Caco-2 (cell line): ENCODE data around the gene TRAPPC2L. TPM values are rescaled to one million over a fixed set of nuclear protein-coding genes. Genes with fewer than 3 reads are reported as not detected.

ENCODE experiments used
- BruUV-seq: library from RNA; stranded (reverse); fragments of 400-500 nt; replicated peaks from 2 replicates; lab custom pipeline; 2021; lab: Mats Ljungman, UMichigan
- CTCF ChIA-PET: fragments of 300-600 bp; sonication (Branson Sonifier 250); formaldehyde crosslinking; loops from one replicate; lab custom pipeline; 2022; ENCODE audit warnings: antibody characterized with exemption; lab: Charles Lee
- POLR2A ChIA-PET: fragments of 300-600 bp; sonication (Branson Sonifier 250); formaldehyde crosslinking; loops from one replicate; lab custom pipeline; 2022; ENCODE audit warnings: antibody characterized with exemption; lab: Charles Lee
- DNase-seq, 2 experiments: peaks; one replicate each; pipeline versions ENCODE4 v3.0.0 to v3.0.0-alpha.2; 2020 to 2022
- H3K27me3 ChIP-seq: replicated peaks from 2 replicates; pipeline ENCODE4 v1.6.0; 2011; ENCODE audit warnings: low read length; ENCODE audit not compliant: control insufficient read depth, insufficient read depth
- H3K36me3 ChIP-seq: 2 replicates; pipeline ENCODE4 v1.5.1; 2011; ENCODE audit warnings: low read length; ENCODE audit not compliant: control insufficient read depth, insufficient read depth
- H3K4me1 ChIP-seq: fragments of 250-450 bp; sonication (Bioruptor Pico); 2 replicates; pipeline ENCODE4 v1.5.1; 2020; ENCODE audit warnings: mild to moderate bottlenecking
- H3K4me3 ChIP-seq: 2 replicates; pipeline ENCODE4 v1.5.1; 2011; ENCODE audit warnings: low read depth, mild to moderate bottlenecking, control low read depth, low read length
- H3K9me3 ChIP-seq: fragments of 250-450 bp; sonication (Bioruptor Pico); 2 replicates; pipeline ENCODE4 v1.5.1; 2020; ENCODE audit warnings: mild to moderate bottlenecking, moderate library complexity
- H3K27ac Mint-ChIP-seq: one replicate; pipeline ENCODE4 v1.8.0; 2022; ENCODE audit warnings: mixed read lengths; ENCODE audit not compliant: unreplicated experiment
- H3K27me3 Mint-ChIP-seq: one replicate; pipeline ENCODE4 v1.8.0; 2022; ENCODE audit warnings: mixed read lengths; ENCODE audit not compliant: insufficient read depth, unreplicated experiment
- H3K36me3 Mint-ChIP-seq: one replicate; pipeline ENCODE4 v1.8.0; 2022; ENCODE audit warnings: mild to moderate bottlenecking, mixed read lengths; ENCODE audit not compliant: insufficient read depth, unreplicated experiment
- H3K4me1 Mint-ChIP-seq: one replicate; pipeline ENCODE4 v1.8.0; 2022; ENCODE audit warnings: low read depth, mixed read lengths; ENCODE audit not compliant: unreplicated experiment
- H3K4me3 Mint-ChIP-seq: one replicate; pipeline ENCODE4 v1.8.0; 2022; ENCODE audit warnings: mild to moderate bottlenecking, moderate library complexity, mixed read lengths; ENCODE audit not compliant: unreplicated experiment
- H3K9me3 Mint-ChIP-seq: one replicate; pipeline ENCODE4 v1.8.0; 2022; ENCODE audit warnings: mixed read lengths; ENCODE audit not compliant: unreplicated experiment
- intact Hi-C: fragments of 100-400 bp; cut with micrococcal nuclease; formaldehyde crosslinking; loops from one replicate; pipeline ENCODE4 v1.10.0; 2022; ENCODE audit not compliant: unreplicated experiment
- total RNA-seq: library from RNA; stranded (reverse); gene quantifications from 2 replicates; pipeline ENCODE4 v1.2.3, GENCODE V29; 2022
- TF ChIP-seq, protein P1 (sequence below), 2 experiments: fragments of 200-600 bp in 1 of 2; IDR thresholded peaks; 1 replicate in 1 of 2; 2 replicates in 1 of 2; pipeline versions ENCODE4 v1.5.1 to v1.8.0; 2011 to 2022; ENCODE audit warnings: antibody characterized with exemption in 1 of 2, control low read depth in 1 of 2, inconsistent platforms in 1 of 2, low read depth in 1 of 2, low read length in 1 of 2, mild to moderate bottlenecking in 1 of 2, moderate library complexity in 1 of 2; ENCODE audit not compliant: insufficient read depth in 1 of 2, severe bottlenecking in 1 of 2, unreplicated experiment in 1 of 2

The TRAPPC2L gene
- total RNA-seq, 1 experiment from 2014 or later: 179 TPM

DNA sequence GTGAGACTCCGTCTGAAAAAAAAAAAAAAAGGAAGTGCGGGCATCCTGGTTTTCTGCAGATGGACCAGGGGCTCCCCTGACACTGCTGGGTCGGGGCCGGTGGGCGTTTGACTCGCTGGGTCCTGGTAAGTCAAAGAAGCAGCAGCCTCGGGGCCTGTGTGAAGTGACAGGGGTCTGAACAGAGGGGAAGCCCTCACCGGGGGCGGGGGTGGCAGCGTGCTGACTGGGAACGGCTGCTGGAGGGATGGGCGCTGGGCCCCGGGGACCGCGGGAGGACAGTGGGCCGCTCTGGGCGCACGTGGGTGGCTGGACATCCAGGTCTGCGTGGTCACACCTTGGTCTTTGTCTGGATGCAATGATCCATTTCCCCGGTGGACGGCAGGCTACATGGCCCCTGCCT lies 8.4 kb upstream of the TRAPPC2L start:
- H3K27me3 ChIP-seq: no peaks in the 10 kb centered on the region
- CTCF ChIA-PET: no interaction called here
- no peaks in the 10 kb centered on the region for H3K4me1 ChIP-seq
- no TSS peak for BruUV-seq
- no peaks in the 10 kb centered on the region for H3K9me3 ChIP-seq
- H3K4me3 ChIP-seq: no peak overlapping the region
- H3K4me1 Mint-ChIP-seq: no peaks in the 10 kb centered on the region
- H3K27ac Mint-ChIP-seq: no peak overlapping the region
- H3K36me3 ChIP-seq: peaks cover 1% of the 10 kb centered on the region; the same call in 1 of the 2 replicates
- TF ChIP-seq, protein P1, sequence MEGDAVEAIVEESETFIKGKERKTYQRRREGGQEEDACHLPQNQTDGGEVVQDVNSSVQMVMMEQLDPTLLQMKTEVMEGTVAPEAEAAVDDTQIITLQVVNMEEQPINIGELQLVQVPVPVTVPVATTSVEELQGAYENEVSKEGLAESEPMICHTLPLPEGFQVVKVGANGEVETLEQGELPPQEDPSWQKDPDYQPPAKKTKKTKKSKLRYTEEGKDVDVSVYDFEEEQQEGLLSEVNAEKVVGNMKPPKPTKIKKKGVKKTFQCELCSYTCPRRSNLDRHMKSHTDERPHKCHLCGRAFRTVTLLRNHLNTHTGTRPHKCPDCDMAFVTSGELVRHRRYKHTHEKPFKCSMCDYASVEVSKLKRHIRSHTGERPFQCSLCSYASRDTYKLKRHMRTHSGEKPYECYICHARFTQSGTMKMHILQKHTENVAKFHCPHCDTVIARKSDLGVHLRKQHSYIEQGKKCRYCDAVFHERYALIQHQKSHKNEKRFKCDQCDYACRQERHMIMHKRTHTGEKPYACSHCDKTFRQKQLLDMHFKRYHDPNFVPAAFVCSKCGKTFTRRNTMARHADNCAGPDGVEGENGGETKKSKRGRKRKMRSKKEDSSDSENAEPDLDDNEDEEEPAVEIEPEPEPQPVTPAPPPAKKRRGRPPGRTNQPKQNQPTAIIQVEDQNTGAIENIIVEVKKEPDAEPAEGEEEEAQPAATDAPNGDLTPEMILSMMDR (IDR thresholded peaks at IDR 0.05; ENCODE audit: insufficient read depth in 1 of 2, low read depth in 1 of 2, low read length in 1 of 2, severe bottlenecking in 1 of 2, unreplicated experiment in 1 of 2): no peak
- no peaks in the 10 kb centered on the region for H3K27me3 Mint-ChIP-seq
- H3K36me3 Mint-ChIP-seq: peaks cover 11% of the 10 kb centered on the region
- no peak for DNase-seq
- intact Hi-C loops: no loop called here
- POLR2A ChIA-PET: no interaction called here
- H3K4me3 Mint-ChIP-seq: no peak overlapping the region
- no peaks in the 10 kb centered on the region for H3K9me3 Mint-ChIP-seq

DNA sequence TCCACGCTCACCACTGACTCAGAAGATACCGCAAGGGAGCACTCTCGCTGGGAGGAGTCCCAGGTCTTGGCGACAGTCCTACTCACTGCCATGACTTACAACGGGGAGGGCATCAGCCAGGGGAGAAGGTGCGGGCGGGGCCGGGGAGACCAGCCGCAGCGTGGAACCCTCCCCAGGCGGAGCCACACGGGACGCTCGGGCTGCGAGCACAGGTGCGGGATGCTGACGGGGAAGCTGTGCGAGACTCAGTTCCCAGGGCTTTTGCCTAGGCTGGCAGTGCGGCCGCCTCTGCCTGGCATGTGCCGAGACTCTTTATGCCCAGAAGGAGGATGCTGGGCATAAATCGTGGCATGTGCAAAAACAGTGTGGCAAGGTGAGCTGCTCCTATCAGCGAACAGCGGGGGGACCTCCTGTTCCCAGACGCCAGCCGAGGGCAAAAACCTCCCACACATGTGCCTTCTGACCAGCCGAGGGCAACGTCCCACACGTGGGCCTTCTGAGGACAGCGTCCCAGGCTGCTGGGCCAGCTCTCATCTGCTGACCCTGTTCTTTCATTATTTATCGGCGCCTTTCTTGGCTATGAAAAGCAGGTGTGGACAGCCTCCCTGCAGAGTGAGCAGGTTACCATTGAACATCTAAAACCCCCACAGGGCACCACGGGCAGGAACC lies 6.3 kb upstream of the TRAPPC2L start:
- H3K27me3 Mint-ChIP-seq: no peaks in the 10 kb centered on the region
- no TSS peak for BruUV-seq
- intact Hi-C loops: no loop called here
- no peak for DNase-seq
- no peaks in the 10 kb centered on the region for H3K27me3 ChIP-seq
- H3K4me3 ChIP-seq: no peak overlapping the region
- POLR2A ChIA-PET: interaction anchor here (0.7 kb wide), 1 partner anchor 186 kb away, joined by 3 read pairs; no protein-coding TSS in a partner anchor
- CTCF ChIA-PET: no interaction called here
- no peak overlapping the region for H3K27ac Mint-ChIP-seq
- no peak overlapping the region for H3K4me3 Mint-ChIP-seq
- H3K36me3 Mint-ChIP-seq: peaks cover 11% of the 10 kb centered on the region
- H3K36me3 ChIP-seq: peaks cover 1% of the 10 kb centered on the region; the same call in 1 of the 2 replicates
- H3K4me1 ChIP-seq: peaks cover 2% of the 10 kb centered on the region
- H3K4me1 Mint-ChIP-seq: peaks cover 7% of the 10 kb centered on the region
- no peaks in the 10 kb centered on the region for H3K9me3 Mint-ChIP-seq
- no peaks in the 10 kb centered on the region for H3K9me3 ChIP-seq
- TF ChIP-seq, protein P1 (IDR thresholded peaks at IDR 0.05; ENCODE audit: insufficient read depth in 1 of 2, low read depth in 1 of 2, low read length in 1 of 2, severe bottlenecking in 1 of 2, unreplicated experiment in 1 of 2): no peak

DNA sequence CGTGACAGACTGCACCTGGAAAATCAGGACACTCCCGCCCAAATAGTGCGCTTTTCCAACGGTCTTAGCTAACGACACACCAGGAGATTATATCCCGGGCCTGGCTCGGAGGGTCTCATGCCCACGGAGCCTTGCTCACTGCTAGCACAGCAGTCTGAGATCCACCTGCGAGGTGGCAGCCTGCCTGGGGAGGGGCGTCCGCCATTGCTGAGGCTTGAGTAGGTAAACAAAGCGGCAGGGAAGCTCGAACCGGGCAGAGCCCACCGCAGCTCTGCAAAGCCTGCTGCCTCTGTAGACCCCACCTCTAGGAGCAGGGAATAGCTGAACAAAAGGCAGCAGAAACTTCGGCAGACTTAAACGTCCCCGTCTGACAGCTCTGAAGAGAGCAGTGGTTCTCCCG lies 5.3 kb upstream of the TRAPPC2L start:
- peaks cover 10% of the 10 kb centered on the region for H3K4me1 Mint-ChIP-seq
- TF ChIP-seq, protein P1 (IDR thresholded peaks at IDR 0.05; ENCODE audit: insufficient read depth in 1 of 2, low read depth in 1 of 2, low read length in 1 of 2, severe bottlenecking in 1 of 2, unreplicated experiment in 1 of 2): no peak
- H3K9me3 Mint-ChIP-seq: no peaks in the 10 kb centered on the region
- H3K27me3 ChIP-seq: no peaks in the 10 kb centered on the region
- DNase-seq: no peak
- BruUV-seq: no TSS peak
- H3K9me3 ChIP-seq: no peaks in the 10 kb centered on the region
- H3K27me3 Mint-ChIP-seq: no peaks in the 10 kb centered on the region
- H3K4me3 ChIP-seq: no peak overlapping the region
- H3K36me3 ChIP-seq: peaks cover 1% of the 10 kb centered on the region; the same call in 1 of the 2 replicates
- intact Hi-C loops: no loop called here
- POLR2A ChIA-PET: interaction anchor here (0.7 kb wide), 1 partner anchor 187 kb away, joined by 3 read pairs; no protein-coding TSS in a partner anchor
- peaks cover 17% of the 10 kb centered on the region for H3K36me3 Mint-ChIP-seq
- CTCF ChIA-PET: no interaction called here
- no peak overlapping the region for H3K27ac Mint-ChIP-seq
- H3K4me3 Mint-ChIP-seq: no peak overlapping the region
- H3K4me1 ChIP-seq: peaks cover 7% of the 10 kb centered on the region
